H1 (cell line): ENCODE measurements around the gene UQCR10. TPM values are rescaled to one million over a fixed set of nuclear protein-coding genes. Genes with fewer than 3 reads are reported as not detected.

Experiments used
- ASH2L ChIP-seq: fragments of 200-600, 300-600 bp; sonication (generic); IDR thresholded peaks from one replicate; pipeline ENCODE4 v1.7.1; 2017; ENCODE audit warnings: low read length
- HDAC2 ChIP-seq, 2 experiments: fragments of 300-600 bp in 1 of 2; sonication (generic) in 1 of 2; IDR thresholded peaks; 2 replicates each; pipeline ENCODE4 v1.6.1; 2011 to 2012; ENCODE audit warnings: low read depth in 2 of 2, low read length in 2 of 2, mild to moderate bottlenecking in 2 of 2, moderate library complexity in 2 of 2, borderline replicate concordance in 1 of 2, inconsistent platforms in 1 of 2
- JUN ChIP-seq: IDR thresholded peaks from 2 replicates; pipeline ENCODE4 v1.6.1; 2011; ENCODE audit warnings: low read depth, mild to moderate bottlenecking, improper control_type of control experiment, low read length
- JUND ChIP-seq: IDR thresholded peaks from 2 replicates; pipeline ENCODE4 v1.6.1; 2011; ENCODE audit warnings: mild to moderate bottlenecking, improper control_type of control experiment, low read length
- polyA plus RNA-seq, 7 experiments: library from polyadenylated mRNA; depleted of rRNA in 3 of 7; stranded (reverse) in 5 of 7; unstranded in 2 of 7; fragments of >200 nt in 5 of 7; fragments of 200-250 nt in 2 of 7; gene quantifications; 1 replicate in 5 of 7; 2 replicates in 1 of 7; 4 replicates in 1 of 7; pipeline versions ENCODE4 v1.2.1 to v1.2.3, GENCODE V29; 2011 to 2013; ENCODE audit warnings: missing spikeins in 2 of 7, mixed read lengths in 2 of 7
- total RNA-seq: library from RNA; stranded (reverse); fragmentation: NEBNext Ultra II Directional; extraction: Animal tissue kit (Norgen Biotek cat#: 25700); gene quantifications from 2 replicates; pipeline ENCODE4 v1.2.1, GENCODE V29; 2021

The UQCR10 gene
- total and polyA plus RNA-seq, 2 of the 8 experiments (the other 6 are each of a cell fraction or from before 2014, with no cell fraction given) = 102 to 260 TPM

GRCh38 chr22:29732883-29733282 lies 34.3 kb upstream of the UQCR10 start (continued):
- TF ChIP-seq JUND = no peak
- no peak for TF ChIP-seq ASH2L
- TF ChIP-seq JUN = no peak
- no peak for TF ChIP-seq HDAC2 (IDR thresholded peaks at IDR 0.05; ENCODE audit: borderline replicate concordance in 1 of 2, low read depth in 2 of 2, low read length in 2 of 2)
